ENCODE data around the gene SLC25A29. TPM values are rescaled to one million over a fixed set of nuclear protein-coding genes. Genes with fewer than 3 reads are reported as not detected.
A peak's percentile ranks its signal among the peaks of the same experiment; 100 is the strongest.
"Not testable (repeated sequence)": the region's sequence is repeated elsewhere in the genome, so short reads cannot be mapped to it uniquely, and the experiment has no call there.

SLC25A29 gene
- polyA plus RNA-seq, 4 donors, result 8.3 to 32.7 (median 14.8) TPM

DNA sequence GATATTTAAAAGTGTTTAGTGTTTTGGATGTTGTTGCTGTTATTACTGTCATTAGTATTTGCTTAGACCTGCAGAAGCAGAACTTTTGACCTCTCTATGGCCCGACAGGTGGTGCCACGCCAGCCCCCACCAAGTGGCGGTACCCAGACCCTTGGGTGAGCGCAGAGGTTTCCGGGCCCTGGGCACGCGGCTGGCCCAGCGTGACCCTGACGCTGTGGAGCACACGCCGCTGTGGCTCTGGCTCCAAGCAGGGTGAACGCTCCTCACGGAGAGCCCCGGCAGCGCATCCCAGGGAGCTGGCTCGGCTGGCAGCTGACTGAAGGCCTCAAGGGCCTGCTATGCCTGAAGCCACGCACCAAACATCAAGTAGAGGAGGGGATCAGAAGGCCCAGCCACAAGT, 39.5 kb upstream of the SLC25A29 start:
- H3K9me3 ChIP-seq (ENCODE audit: control insufficient read depth in 2 of 2, insufficient read depth in 1 of 2, low read depth in 1 of 2, low read length in 1 of 2), result no peaks in the 10 kb centered on the region
- H3K36me3 ChIP-seq (ENCODE audit: control insufficient read depth in 3 of 3, insufficient read depth in 2 of 3, low read depth in 1 of 3, low read length in 3 of 3), result peaks cover 0 to 56% (median 15%) of the 10 kb centered on the region in 3 donors
- WGBS, 3 donors, result 97 to 98% (median 97%) methylated on average over 17 of the region's 17 CpGs
- no peak for FAIRE-seq
- no peak for DNase-seq
- no peak overlapping the region for H3K27ac ChIP-seq (ENCODE audit: low read depth in 1 of 3, low read length in 2 of 3)
- no peaks in the 10 kb centered on the region for H3K27me3 ChIP-seq (ENCODE audit: control insufficient read depth in 3 of 3, insufficient read depth in 3 of 3, low read length in 3 of 3)
- H3K4me1 ChIP-seq (ENCODE audit: control insufficient read depth in 3 of 3, insufficient read depth in 2 of 3, low read depth in 1 of 3, low read length in 2 of 3), result peaks cover 6 to 20% (median 7%) of the 10 kb centered on the region in 3 donors
- no peak overlapping the region for H3K4me3 ChIP-seq (ENCODE audit: low read depth in 1 of 3, low read length in 3 of 3)

DNA sequence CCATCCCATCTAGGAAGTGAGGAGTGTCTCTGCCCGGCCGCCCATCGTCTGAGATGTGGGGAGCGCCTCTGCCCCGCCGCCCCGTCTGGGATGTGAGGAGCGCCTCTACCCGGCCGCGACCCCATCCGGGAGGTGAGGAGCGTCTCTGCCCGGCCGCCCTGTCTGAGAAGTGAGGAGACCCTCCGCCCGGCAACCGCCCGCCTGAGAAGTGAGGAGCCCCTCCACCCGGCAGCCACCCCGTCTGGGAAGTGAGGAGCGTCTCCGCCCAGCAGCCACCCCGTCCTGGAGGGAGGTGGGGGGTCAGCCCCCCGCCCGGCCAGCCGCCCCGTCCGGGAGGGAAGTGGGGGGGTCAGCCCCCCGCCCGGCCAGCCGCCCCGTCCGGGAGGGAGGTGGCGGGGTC, 38.4 kb upstream of the SLC25A29 start:
- DNase-seq, FAIRE-seq: not testable (repeated sequence)
- WGBS, 3 donors, result 95 to 97% (median 96%) methylated on average over 4 to 31 of the region's 35 CpGs

GRCh38 chr14:100342826-100343225, 36.6 kb upstream of the SLC25A29 start:
- not testable (repeated sequence) for DNase-seq; H3K9me3 ChIP-seq (ENCODE audit: control insufficient read depth in 2 of 2, insufficient read depth in 1 of 2, low read depth in 1 of 2, low read length in 1 of 2)
- H3K27ac ChIP-seq (ENCODE audit: low read depth in 1 of 3, low read length in 2 of 3), result peak overlapping the region in 1 of 3 donors; percentile 17

More for the DNA sequence above, 38.4 kb upstream of the SLC25A29 start:
- Histone ChIP-seq H3K4me1 (ENCODE audit: control insufficient read depth in 3 of 3, insufficient read depth in 2 of 3, low read depth in 1 of 3, low read length in 2 of 3) (peaks cover 6 to 20% (median 7%) of the 10 kb centered on the region in 3 donors), H3K36me3 (ENCODE audit: control insufficient read depth in 3 of 3, insufficient read depth in 2 of 3, low read depth in 1 of 3, low read length in 3 of 3) (peaks cover 3 to 60% (median 13%) of the 10 kb centered on the region in 3 donors)
- H3K27ac ChIP-seq (ENCODE audit: low read depth in 1 of 3, low read length in 2 of 3); H3K27me3 ChIP-seq (ENCODE audit: control insufficient read depth in 3 of 3, insufficient read depth in 3 of 3, low read length in 3 of 3); H3K4me3 ChIP-seq (ENCODE audit: low read depth in 1 of 3, low read length in 3 of 3); H3K9me3 ChIP-seq (ENCODE audit: control insufficient read depth in 2 of 2, insufficient read depth in 1 of 2, low read depth in 1 of 2, low read length in 1 of 2): not testable (repeated sequence)

DNA sequence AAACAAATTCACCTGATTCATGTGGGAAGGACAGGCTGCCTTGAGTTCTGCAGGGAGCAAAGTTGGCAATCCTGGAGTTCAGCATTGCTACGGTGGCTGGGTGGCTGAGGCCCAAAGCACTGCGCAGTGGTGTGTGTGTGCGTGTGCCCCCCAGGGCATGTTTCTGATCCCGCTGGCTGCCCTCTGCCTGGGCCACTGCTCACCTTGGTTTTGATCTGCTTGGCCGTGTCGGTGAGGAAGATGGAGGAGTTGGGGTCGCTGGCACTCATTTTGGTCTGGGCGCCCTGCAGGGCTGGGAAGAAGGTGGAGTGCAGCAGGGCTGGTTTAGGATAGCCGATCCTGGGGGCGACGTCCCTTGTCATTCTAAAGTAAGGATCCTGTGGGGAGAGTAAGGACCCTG, 36.0 kb upstream of the SLC25A29 start:
- WGBS, 3 donors, result 95 to 98% (median 97%) methylated on average over 11 of the region's 11 CpGs
- no peaks in the 10 kb centered on the region for H3K9me3 ChIP-seq (ENCODE audit: control insufficient read depth in 2 of 2, insufficient read depth in 1 of 2, low read depth in 1 of 2, low read length in 1 of 2)
- DNase-seq, result no peak
- H3K4me3 ChIP-seq (ENCODE audit: low read depth in 1 of 3, low read length in 3 of 3), result no peak overlapping the region
- no peak for FAIRE-seq
- no peaks in the 10 kb centered on the region for H3K27me3 ChIP-seq (ENCODE audit: control insufficient read depth in 3 of 3, insufficient read depth in 3 of 3, low read length in 3 of 3)
- H3K27ac ChIP-seq (ENCODE audit: low read depth in 1 of 3, low read length in 2 of 3), result peak overlapping the region in 1 of 3 donors; percentile 53
- peaks cover 5 to 66% (median 9%) of the 10 kb centered on the region in 3 donors for H3K36me3 ChIP-seq (ENCODE audit: control insufficient read depth in 3 of 3, insufficient read depth in 2 of 3, low read depth in 1 of 3, low read length in 3 of 3)
- H3K4me1 ChIP-seq (ENCODE audit: control insufficient read depth in 3 of 3, insufficient read depth in 2 of 3, low read depth in 1 of 3, low read length in 2 of 3), result peaks cover 0 to 7% (median 5%) of the 10 kb centered on the region in 3 donors

More at GRCh38 chr14:100342826-100343225, 36.6 kb upstream of the SLC25A29 start:
- not testable (repeated sequence) for H3K27me3 ChIP-seq (ENCODE audit: control insufficient read depth in 3 of 3, insufficient read depth in 3 of 3, low read length in 3 of 3); FAIRE-seq; H3K4me3 ChIP-seq (ENCODE audit: low read depth in 1 of 3, low read length in 3 of 3); H3K4me1 ChIP-seq (ENCODE audit: control insufficient read depth in 3 of 3, insufficient read depth in 2 of 3, low read depth in 1 of 3, low read length in 2 of 3)
- 98 to 99% (median 98%) methylated on average over 12 of the region's 12 CpGs for WGBS, 3 donors
- H3K36me3 ChIP-seq (ENCODE audit: control insufficient read depth in 3 of 3, insufficient read depth in 2 of 3, low read depth in 1 of 3, low read length in 3 of 3), result peaks cover 4 to 63% (median 10%) of the 10 kb centered on the region in 3 donors

DNA sequence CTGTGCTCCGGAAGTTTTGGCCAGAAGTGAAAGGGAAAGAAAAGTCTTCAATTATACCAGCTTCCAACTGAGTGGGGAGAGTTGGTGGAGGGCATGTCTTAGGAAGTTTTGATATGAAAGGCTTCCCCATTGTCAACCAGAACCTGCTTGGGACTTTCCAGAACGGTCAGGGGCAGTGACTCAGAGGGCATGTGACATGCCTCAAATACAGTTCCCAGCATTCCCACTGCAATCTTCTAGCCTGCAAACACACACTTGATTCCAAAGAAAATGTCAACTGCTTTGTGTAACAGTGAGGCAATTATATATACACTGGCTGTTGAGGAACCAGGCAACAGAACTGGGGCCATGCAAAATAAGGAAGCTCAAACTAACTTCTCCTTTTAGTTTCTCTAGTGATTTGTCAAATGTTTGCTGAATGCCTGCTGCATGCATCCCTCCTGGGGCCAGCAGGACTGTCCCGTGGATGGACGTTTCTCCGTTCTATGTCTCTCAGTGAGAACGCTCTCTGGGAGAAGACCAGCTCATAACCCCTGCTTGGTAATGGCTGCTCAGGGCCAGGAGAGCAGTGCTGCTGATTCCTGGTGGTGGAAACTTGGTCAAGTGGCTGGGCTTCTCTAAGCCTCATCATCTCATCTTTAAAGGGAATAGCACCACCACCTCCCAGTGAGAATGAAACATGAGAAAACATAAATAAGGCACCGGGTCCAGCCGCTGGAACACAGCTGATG, 35.2 kb upstream of the SLC25A29 start:
- Histone ChIP-seq H3K4me1 (ENCODE audit: control insufficient read depth in 3 of 3, insufficient read depth in 2 of 3, low read depth in 1 of 3, low read length in 2 of 3) (peaks cover 0 to 7% (median 5%) of the 10 kb centered on the region in 3 donors), H3K4me3 (ENCODE audit: low read depth in 1 of 3, low read length in 3 of 3) (no peak overlapping the region), H3K27me3 (ENCODE audit: control insufficient read depth in 3 of 3, insufficient read depth in 3 of 3, low read length in 3 of 3) (no peaks in the 10 kb centered on the region), H3K27ac (ENCODE audit: low read depth in 1 of 3, low read length in 2 of 3) (peak overlapping the region; percentile 24 to 78 (median 63)), H3K9me3 (ENCODE audit: control insufficient read depth in 2 of 2, insufficient read depth in 1 of 2, low read depth in 1 of 2, low read length in 1 of 2) (no peaks in the 10 kb centered on the region), H3K36me3 (ENCODE audit: control insufficient read depth in 3 of 3, insufficient read depth in 2 of 3, low read depth in 1 of 3, low read length in 3 of 3) (peaks cover 5 to 64% (median 14%) of the 10 kb centered on the region in 3 donors)
- no peak for FAIRE-seq
- 49 to 65% (median 58%) methylated on average over 8 of the region's 8 CpGs for WGBS, 3 donors
- DNase-seq, result peak; percentile 43 to 50

GRCh38 chr14:100340423-100340813, 34.2 kb upstream of the SLC25A29 start:
- Histone ChIP-seq H3K27ac (ENCODE audit: low read depth in 1 of 3, low read length in 2 of 3) (peak overlapping the region in 2 of 3 donors; percentile 42 to 63), H3K4me1 (ENCODE audit: control insufficient read depth in 3 of 3, insufficient read depth in 2 of 3, low read depth in 1 of 3, low read length in 2 of 3) (peaks cover 0 to 5% (median 4%) of the 10 kb centered on the region in 3 donors), H3K27me3 (ENCODE audit: control insufficient read depth in 3 of 3, insufficient read depth in 3 of 3, low read length in 3 of 3) (no peaks in the 10 kb centered on the region), H3K4me3 (ENCODE audit: low read depth in 1 of 3, low read length in 3 of 3) (no peak overlapping the region), H3K9me3 (ENCODE audit: control insufficient read depth in 2 of 2, insufficient read depth in 1 of 2, low read depth in 1 of 2, low read length in 1 of 2) (no peaks in the 10 kb centered on the region), H3K36me3 (ENCODE audit: control insufficient read depth in 3 of 3, insufficient read depth in 2 of 3, low read depth in 1 of 3, low read length in 3 of 3) (peaks cover 5 to 57% (median 10%) of the 10 kb centered on the region in 3 donors)
- FAIRE-seq (no peak), DNase-seq (no peak)
- 78 to 86% (median 79%) methylated on average over 6 of the region's 6 CpGs for WGBS, 3 donors

- FAIRE-seq (no peak), DNase-seq (no peak)
- H3K9me3 ChIP-seq (ENCODE audit: control insufficient read depth in 2 of 2, insufficient read depth in 1 of 2, low read depth in 1 of 2, low read length in 1 of 2), result no peaks in the 10 kb centered on the region
- H3K4me1 ChIP-seq (ENCODE audit: control insufficient read depth in 3 of 3, insufficient read depth in 2 of 3, low read depth in 1 of 3, low read length in 2 of 3), result peaks cover 0 to 5% (median 4%) of the 10 kb centered on the region in 3 donors
- no peak overlapping the region for H3K4me3 ChIP-seq (ENCODE audit: low read depth in 1 of 3, low read length in 3 of 3)
- H3K27me3 ChIP-seq (ENCODE audit: control insufficient read depth in 3 of 3, insufficient read depth in 3 of 3, low read length in 3 of 3), result no peaks in the 10 kb centered on the region
- WGBS, 3 donors, result 67 to 81% (median 75%) methylated on average over 6 of the region's 6 CpGs
- H3K36me3 ChIP-seq (ENCODE audit: control insufficient read depth in 3 of 3, insufficient read depth in 2 of 3, low read depth in 1 of 3, low read length in 3 of 3), result peaks cover 5 to 59% (median 10%) of the 10 kb centered on the region in 3 donors
- H3K27ac ChIP-seq (ENCODE audit: low read depth in 1 of 3, low read length in 2 of 3), result peak overlapping the region in 1 of 3 donors; percentile 63
Observed at GRCh38 chr14:100339766-100340422, 33.6 kb upstream of the SLC25A29 start.

DNA sequence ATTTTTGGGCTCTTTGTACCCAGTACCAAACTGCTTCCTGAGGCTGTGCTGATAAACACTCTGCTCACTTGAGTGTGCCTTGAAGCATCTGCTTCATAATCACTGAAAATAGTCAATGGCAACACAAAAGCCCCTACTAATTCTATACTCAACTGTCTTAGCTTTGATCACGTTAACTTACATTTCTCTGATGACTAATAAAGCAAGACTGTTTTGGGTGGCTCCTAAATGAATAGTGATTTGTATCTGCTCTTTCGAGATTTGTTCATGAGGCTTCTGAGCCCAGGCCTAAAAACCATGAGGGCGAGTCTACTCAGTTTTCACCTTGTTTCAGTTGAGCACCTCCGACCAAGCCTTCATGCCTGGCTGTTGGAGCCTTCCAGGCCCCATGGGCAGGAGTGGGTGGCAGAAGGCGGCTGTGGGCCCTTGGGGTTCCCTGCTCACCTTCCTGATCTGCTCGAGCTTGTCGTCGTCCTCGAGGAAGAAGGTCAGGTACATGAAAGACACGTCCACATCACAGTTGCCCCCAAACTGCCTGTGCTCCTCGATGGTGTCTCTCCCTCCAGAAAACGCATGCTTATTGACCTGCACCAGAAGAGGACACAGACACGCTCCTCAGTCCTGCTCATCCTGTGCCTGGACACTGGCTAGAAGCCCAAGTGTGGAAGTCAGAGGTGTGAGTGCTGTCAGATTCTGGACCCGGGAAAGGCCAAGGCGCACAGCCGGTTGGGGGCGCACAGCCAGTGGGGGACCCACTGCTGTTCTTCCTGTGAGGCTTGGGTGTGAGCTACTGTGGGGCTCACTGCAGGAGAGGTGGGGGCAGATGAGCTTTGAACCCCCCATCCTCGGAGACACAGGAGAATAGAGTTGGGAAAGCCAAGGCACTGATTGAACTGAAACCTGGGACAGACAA, 30.6 kb upstream of the SLC25A29 start:
- peaks cover 5 to 67% (median 10%) of the 10 kb centered on the region in 3 donors for H3K36me3 ChIP-seq (ENCODE audit: control insufficient read depth in 3 of 3, insufficient read depth in 2 of 3, low read depth in 1 of 3, low read length in 3 of 3)
- no peak overlapping the region for H3K4me3 ChIP-seq (ENCODE audit: low read depth in 1 of 3, low read length in 3 of 3)
- H3K4me1 ChIP-seq (ENCODE audit: control insufficient read depth in 3 of 3, insufficient read depth in 2 of 3, low read depth in 1 of 3, low read length in 2 of 3), result peaks cover 0 to 5% (median 4%) of the 10 kb centered on the region in 3 donors
- WGBS, 3 donors, result 81 to 88% (median 82%) methylated on average over 18 of the region's 18 CpGs
- DNase-seq (no peak), FAIRE-seq (no peak)
- no peaks in the 10 kb centered on the region for H3K9me3 ChIP-seq (ENCODE audit: control insufficient read depth in 2 of 2, insufficient read depth in 1 of 2, low read depth in 1 of 2, low read length in 1 of 2)
- H3K27me3 ChIP-seq (ENCODE audit: control insufficient read depth in 3 of 3, insufficient read depth in 3 of 3, low read length in 3 of 3), result no peaks in the 10 kb centered on the region
- no peak overlapping the region for H3K27ac ChIP-seq (ENCODE audit: low read depth in 1 of 3, low read length in 2 of 3)

Measured in small intestine (tissue), 7 donors.